Hepatic stellate cell (primary cell): ENCODE measurements around the gene MAGI2.
A peak's percentile ranks its signal among the peaks of the same experiment; 100 is the strongest.
"Not testable (repeated sequence)": the region's sequence is repeated elsewhere in the genome, so short reads cannot be mapped to it uniquely, and the experiment has no call there.

Experiments
- DNase-seq: peaks from one replicate; pipeline ENCODE4 v3.0.0; 2011; ENCODE audit warnings: low spot score

The MAGI2 gene

GRCh38 chr7:78026492-78026891 lies 1427.0 kb downstream of the MAGI2 start:
- DNase-seq, result no peak

DNA sequence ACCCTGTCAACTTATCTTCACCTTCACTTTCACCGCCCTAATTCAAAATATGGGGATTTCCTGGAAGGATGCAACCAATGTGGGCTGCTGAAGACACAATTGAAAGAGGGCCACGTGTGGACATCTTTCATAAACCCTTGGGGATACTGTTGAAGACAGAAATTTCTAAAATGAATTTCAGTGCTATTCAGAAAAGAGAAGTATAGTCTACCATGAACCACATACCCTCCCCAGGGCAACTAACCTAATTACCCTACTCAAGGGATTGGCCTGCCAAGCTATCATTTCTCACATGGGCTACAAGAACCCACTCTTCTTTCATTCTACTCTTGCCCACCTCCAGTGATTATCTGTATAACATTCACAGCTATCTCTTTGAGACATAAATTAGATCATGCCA lies 1428.9 kb downstream of the MAGI2 start:
- DNase-seq, result no peak

DNA sequence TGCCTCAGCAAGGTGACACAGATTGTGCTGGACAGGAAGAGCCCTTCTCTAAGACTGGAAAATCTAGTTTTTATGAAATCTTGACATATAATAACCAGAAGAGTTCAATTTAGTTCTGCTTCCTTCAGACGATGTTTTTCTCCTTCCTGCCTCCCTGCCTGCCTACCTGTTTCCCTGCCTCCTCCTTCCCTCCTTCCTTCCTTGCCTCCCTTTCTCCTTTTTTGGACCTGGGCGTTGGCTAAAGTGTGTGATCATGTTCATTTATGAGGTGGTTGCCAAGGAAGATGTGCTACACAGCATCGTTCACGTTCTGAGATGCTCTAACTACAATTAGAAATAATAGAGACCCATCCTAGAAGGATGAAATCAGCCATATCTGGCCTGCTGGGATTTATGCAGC lies 1430.3 kb downstream of the MAGI2 start:
- DNase-seq, result no peak

- no peak for DNase-seq
Observed at GRCh38 chr7:78022165-78022564, 1431.3 kb downstream of the MAGI2 start.

DNA sequence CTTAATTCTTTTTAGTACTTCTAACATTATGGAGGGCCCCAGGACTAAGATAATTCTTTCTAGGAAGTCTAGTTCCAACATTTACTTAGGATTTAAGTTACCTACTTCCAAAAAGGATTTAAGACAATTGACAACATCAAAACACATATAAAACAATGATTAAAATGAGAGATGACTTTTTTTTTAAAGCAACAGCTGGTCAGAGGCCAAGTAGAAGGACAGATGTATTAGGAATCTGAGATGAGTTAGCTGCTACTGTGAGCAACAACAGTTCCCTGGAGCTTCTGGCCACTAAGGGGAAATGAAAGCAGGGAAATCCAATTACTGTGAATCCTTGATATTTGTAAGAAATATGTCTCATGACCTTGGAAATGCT lies 1432.6 kb downstream of the MAGI2 start:
- peak; percentile 13 for DNase-seq

DNA sequence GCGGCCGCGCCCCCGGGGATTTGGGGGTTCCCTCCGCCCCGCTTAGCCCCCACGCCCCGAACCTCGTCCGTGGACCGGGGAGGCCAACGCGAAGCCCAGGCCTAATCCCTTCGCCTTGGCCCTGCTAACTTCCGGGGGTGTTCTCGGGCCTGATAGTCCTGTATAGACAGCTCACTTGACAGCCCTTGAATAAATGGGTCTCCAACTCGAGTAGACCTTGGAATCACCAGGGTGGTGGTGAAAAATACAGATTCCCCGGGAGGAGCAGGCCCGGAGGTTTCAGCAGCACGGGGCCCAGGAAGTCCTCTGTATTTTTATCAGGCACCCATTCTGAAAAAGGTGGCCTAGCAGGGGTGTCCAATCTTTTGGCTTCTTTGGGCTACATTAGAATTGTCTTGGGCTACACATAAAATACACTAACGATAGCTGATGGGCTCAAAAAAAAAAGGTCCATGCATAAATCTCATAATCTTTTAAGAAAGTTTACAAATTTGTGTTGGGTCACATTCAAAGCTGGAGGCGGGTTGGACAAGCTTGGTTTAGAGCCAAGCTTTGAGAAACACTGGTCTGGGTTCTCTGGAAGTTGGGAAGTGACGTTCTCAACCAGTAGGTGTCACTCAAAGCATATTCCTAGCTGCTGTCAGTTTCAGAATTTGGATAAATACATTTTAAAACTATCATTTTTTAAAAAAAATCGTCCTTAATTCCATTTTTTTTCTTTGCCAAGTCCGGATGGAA lies 1433.2 kb downstream of the MAGI2 start:
- DNase-seq, result peak; percentile 80

- peak; percentile 89 for DNase-seq
Observed at GRCh38 chr7:78019447-78020135, 1433.9 kb downstream of the MAGI2 start.

- peak; percentile 72 for DNase-seq
Observed at GRCh38 chr7:78018641-78019446, 1434.6 kb downstream of the MAGI2 start.

DNA sequence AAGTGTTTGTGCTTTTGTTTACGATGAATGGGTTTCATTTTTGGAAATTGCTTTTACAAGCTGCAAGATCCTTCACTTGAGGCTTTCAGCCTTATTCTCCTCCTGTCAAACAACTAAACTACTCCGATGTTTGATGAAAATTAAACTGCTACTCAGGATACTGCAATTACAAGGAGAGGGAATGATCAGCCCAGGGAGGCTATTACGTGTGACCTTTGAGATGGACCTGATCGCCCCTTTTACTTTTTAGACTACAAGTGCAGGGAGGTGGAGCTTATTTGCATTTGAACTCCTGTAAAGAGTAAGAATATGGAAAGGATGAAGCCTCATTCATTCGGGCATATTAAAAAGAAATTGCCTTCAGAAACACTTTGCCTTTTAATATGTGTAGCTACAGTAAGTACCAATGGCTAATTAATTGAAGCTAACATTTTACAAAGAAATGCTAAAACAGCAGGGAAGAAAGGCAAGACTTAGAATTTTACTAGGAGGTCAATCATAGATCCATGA lies 1435.8 kb downstream of the MAGI2 start:
- DNase-seq, result no peak

DNA sequence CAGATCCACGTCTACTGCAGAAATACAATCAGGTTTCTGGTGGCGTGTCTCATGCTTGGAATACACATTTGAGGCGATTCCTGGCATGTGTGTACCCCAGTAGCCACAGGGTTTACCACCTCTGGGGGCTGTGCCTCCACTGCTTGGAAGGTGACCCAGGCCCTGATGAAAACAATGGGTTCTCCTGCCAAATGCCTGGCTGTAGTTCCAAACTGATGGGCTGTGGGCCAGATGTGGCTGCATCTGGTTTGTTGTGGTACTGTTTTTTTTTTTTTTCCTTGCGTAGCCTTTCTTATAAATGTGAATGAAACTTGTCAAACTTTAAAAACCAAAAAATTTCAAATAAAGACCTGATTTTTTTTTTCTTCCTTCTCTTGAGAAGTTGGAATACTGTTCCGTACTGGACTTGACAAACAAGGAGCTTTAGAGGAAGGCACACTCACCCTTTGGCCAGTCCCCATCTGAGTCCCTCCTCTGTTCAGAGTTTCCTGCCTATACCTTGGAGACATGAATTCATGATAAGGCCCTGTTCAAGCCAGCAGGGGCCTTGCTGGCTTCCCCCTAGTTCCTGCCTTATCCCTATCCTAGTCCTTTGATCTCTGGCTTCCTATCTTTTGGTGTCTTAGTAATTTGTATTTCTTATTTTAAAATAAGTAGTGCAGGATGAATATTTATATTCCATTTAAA lies 1437.8 kb downstream of the MAGI2 start:
- no peak for DNase-seq

DNA sequence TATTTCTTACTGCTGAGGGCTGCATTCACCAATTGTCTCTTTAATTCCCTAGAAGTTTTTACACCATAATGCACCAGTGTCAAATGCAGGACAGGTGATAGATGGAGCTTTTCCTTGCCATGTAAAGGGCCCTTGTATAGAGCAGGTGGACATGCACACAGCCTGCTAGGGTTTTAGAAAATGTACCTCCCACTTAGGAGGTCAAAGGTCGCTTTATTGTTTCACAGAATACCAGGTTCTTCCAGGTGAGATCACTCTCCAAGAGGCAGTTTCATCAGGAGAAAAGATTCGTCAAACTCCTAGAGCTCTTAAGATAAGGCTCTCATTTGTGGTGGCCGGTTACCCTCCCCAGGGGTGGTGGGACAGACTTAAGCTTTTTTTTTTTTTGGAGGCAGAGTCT lies 1439.1 kb downstream of the MAGI2 start:
- no peak for DNase-seq

GRCh38 chr7:78013386-78013785 lies 1440.1 kb downstream of the MAGI2 start:
- no peak for DNase-seq

- no peak for DNase-seq
Observed at GRCh38 chr7:78011642-78012041, 1441.8 kb downstream of the MAGI2 start.

GRCh38 chr7:78007231-78007630 lies 1446.2 kb downstream of the MAGI2 start:
- no peak for DNase-seq

DNA sequence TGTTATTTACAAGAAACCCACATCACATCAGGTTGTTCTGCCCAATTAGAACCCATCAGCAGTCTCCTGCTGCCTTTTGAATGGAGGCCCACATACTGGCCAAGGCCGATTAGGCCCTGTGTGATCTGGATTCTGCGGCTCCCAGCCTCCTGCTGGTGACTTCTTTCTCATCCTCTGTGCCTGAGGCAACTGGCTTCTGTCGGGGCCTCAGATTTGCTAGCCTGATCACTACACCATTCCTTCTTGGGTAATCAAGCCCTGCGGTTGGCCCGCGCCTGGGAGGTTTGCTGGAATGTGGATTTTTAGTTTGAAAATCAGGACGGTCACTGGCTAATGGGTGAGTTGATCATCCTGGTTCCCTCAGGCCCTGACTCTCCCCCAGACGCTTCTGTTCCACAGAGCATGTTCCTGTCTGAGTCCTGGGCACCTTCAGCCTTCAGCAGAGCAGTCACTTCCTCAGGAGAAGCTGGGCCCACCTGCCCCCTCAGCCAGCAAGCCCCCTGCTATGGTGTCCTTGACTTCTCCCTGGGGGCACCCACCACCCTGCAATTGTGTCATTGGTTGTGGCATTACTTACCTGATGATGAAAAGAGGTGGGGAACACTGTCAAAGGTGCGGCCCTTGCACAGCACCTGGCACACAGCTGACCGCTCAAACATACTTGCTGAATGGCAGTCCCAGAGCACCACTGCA lies 1447.3 kb downstream of the MAGI2 start:
- no peak for DNase-seq

DNA sequence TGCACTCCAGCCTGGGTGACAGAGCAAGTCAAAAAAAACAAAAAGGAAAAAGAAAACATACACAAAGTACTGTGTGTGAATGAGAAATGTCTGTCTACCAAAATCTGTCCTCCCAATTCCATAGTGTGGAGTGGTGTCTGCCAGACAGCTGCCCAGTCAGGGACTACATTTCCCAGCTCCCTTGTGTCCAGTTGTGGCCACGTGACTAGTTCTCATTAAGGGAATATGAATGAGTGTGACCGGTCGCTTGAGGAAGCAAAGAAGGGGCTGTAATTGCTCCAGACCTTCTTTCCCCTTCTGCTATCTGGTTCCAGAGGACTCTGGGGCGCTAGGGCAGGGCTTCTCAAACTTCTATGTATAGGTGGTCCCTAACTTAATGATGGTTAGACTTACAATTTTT lies 1450.8 kb downstream of the MAGI2 start:
- DNase-seq, result no peak

DNA sequence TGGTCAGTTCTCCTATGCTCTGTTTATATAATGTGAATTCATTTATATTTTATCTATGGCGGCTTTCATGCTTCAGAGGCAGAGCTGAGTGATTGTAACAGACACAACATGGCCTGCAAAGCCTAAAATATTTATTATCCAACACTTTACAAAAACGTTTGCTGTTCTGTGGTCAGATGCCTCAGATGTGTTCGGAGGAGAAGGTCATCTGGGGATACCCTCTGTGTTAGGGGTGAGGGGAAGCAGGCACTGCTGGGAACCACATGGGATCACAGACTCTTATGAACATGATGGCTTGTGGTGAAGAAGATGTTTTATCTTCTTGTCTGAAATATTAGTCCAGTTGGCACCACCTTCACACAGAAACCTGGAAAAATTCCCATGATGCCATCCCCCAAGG lies 1451.4 kb downstream of the MAGI2 start:
- DNase-seq, result no peak

- DNase-seq, result not testable (repeated sequence)
Observed at GRCh38 chr7:77999168-77999567, 1454.3 kb downstream of the MAGI2 start.

DNA sequence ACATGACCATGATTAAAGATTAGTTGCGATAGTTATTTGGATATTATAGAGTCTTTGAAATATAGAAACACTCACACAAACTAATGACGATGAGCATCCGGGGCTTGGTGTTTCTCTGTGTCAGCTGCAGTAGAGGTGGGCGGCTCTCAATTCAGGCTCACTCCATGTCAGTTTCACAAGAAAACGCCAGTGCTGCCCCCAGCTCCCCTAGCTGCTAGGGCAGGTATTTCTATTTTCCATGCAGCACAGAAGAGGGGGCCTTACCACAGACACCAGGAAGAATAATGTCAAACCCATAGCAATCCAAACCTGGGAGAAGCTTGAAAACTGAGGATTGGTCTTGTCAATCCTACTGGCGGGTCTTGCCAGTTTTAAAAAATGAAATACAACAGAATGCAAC lies 1457.8 kb downstream of the MAGI2 start:
- DNase-seq, result peak; percentile 24

- DNase-seq, result no peak
Observed at GRCh38 chr7:77993838-77994237, 1459.6 kb downstream of the MAGI2 start.

DNA sequence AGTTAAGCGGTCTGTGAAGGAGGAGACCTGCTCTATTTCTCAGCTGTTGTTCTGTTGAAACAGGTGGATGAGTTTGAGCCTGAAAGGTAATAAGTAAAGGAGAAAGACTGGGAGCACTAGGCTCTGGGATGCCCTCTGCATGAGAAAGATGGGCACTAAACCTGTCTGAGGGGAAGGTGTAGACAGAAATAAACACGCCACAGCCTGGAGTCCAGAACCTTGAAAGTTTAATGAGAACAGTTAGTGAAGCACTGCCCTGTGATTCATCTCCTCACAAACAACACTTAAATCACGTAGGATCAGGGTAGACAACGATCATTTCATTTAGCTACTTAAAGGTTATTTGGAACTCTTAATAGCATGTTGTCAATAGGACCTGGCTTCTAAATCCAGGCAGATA lies 1461.8 kb downstream of the MAGI2 start:
- no peak for DNase-seq
